Gastrocnemius medialis (tissue), 4 donors: ENCODE data around the gene CLMN. TPM values are rescaled to one million over a fixed set of nuclear protein-coding genes. Genes with fewer than 3 reads are reported as not detected.
A peak's percentile ranks its signal among the peaks of the same experiment; 100 is the strongest.

Experiments
- ATAC-seq, 2 donors: fragments of 150-250 bp; one replicate each; pipeline ENCODE4 v1.9.1; 2016
- DNase-seq, 2 donors: peaks; one replicate each; pipeline ENCODE4 v3.0.0-alpha.2; 2019
- H3K27ac ChIP-seq, 4 donors: fragments of 200-600 bp; sonication (generic); 1 replicate in 1 of 4; 2 replicates in 3 of 4; pipeline ENCODE4 v1.5.1; 2016 to 2018; ENCODE audit warnings: mild to moderate bottlenecking in 2 of 4, moderate library complexity in 1 of 4
- H3K27me3 ChIP-seq, 3 donors: fragments of 200-600 bp; sonication (generic) in 2 of 3; 1 replicate in 1 of 3; 2 replicates in 2 of 3; pipeline versions ENCODE4 v1.5.1 to v1.6.0; 2016 to 2019; ENCODE audit warnings: mild to moderate bottlenecking in 1 of 3, moderate library complexity in 1 of 3
- H3K36me3 ChIP-seq, 2 donors: fragments of 200-600 bp; sonication (generic) in 1 of 2; one replicate each; pipeline ENCODE4 v1.5.1; 2017 to 2018
- H3K4me1 ChIP-seq, 2 donors: fragments of 200-600 bp; sonication (generic) in 1 of 2; one replicate each; pipeline ENCODE4 v1.5.1; 2016 to 2017; ENCODE audit warnings: mild to moderate bottlenecking in 2 of 2
- H3K4me3 ChIP-seq, 4 donors: fragments of 200-600 bp; sonication (generic) in 3 of 4; 1 replicate in 1 of 4; 2 replicates in 3 of 4; pipeline ENCODE4 v1.5.1; 2016 to 2019; ENCODE audit warnings: mild to moderate bottlenecking in 2 of 4
- H3K9me3 ChIP-seq, 3 donors: fragments of 200-600 bp; sonication (generic) in 2 of 3; 1 replicate in 1 of 3; 2 replicates in 2 of 3; pipeline ENCODE4 v1.5.1; 2016 to 2019
- POLR2A ChIP-seq, 2 donors: fragments of 450-650 bp; IDR thresholded peaks; one replicate each; pipeline ENCODE4 v1.6.1; 2017; ENCODE audit warnings: antibody characterized with exemption in 2 of 2, mild to moderate bottlenecking in 2 of 2, moderate library complexity in 2 of 2
- in situ Hi-C, 4 donors: fragments of 200-750 bp; cut with MboI; loops; one replicate each; pipeline versions ENCODE4 v1.15.0 to v1.8.0; 2017; ENCODE audit warnings: low sequenced_read_pairs in 4 of 4
- intact Hi-C: fragments of 100-400 bp; cut with DNase I; formaldehyde crosslinking; loops from one replicate; pipeline ENCODE4 v1.15.1; 2023; ENCODE audit warnings: low total_unique reads
- total RNA-seq, 4 donors: library from RNA; depleted of rRNA; stranded (reverse); fragments of >200 nt; gene quantifications; one replicate each; pipeline versions ENCODE4 v1.1.0 to v1.2.3, GENCODE V29; 2016
- TF ChIP-seq, protein P1 (sequence below), 5 experiments: fragments of 450-650 bp in 3 of 5; fragments of 200-600 bp in 2 of 5; sonication (generic) in 2 of 5; IDR thresholded peaks in 4 of 5; conservative IDR thresholded peaks in 1 of 5; 1 replicate in 4 of 5; 2 replicates in 1 of 5; pipeline ENCODE4 v1.5.1; 2016 to 2019; ENCODE audit warnings: antibody characterized with exemption in 5 of 5, mild to moderate bottlenecking in 3 of 5, moderate library complexity in 3 of 5

Gene CLMN
- total RNA-seq, 4 donors from 2014 or later = 3.8 to 8.8 (median 5.8) TPM

DNA sequence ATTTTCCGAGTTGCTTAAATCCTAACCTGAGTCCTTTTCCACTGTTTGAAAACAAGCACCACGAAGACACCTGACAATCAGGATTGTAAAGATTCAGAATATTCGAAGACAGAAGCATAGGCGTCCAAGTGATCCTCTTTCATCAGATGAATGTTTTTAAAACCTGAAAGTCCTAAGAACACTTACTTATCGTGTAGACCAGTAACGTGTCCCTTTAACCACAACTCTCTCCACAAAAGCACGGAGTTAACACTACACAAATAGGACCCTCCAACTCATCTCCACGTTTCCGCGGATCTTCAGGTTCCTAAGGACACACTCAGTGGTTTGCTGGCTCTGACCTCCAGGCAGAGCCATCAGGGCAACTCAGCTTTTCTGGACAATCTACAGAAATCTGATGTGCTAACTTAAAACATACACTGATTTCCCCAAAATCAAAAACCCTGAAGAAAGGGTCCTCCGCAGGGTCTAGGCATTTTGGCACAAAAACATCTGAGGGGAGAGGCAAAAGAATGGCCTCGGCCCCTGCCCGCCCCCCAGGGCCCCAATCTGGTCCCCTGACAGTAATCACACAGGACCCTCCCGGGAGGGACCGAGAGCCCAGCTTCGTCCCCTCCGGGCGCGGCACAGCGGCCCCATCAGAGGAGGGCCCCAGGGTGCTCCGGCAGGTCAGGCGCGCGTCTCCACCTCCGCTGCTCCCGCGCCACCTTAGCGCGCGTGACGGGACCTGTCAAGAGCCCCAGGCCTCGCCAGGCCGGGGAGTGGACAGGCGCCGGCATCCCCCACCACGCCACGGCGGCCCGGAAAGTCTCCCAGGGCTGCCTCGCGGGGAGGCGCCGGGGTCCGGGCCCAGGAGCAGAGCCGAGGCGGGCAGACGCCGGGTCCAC is 163.3 kb downstream of the CLMN start:
- Histone ChIP-seq H3K36me3 (no peaks in the 10 kb centered on the region), H3K4me3 (peak overlapping the region; percentile 74 to 80 (median 77)), H3K4me1 (peaks cover 31 to 48% of the 10 kb centered on the region in 2 donors), H3K9me3 (no peaks in the 10 kb centered on the region), H3K27ac (peak overlapping the region; percentile 90 to 95 (median 92)), H3K27me3 (no peaks in the 10 kb centered on the region)
- intact Hi-C loops (loop anchor here (1.0 to 10.0 kb wide), 2 partner anchors 32 to 378 kb away; partner anchors contain the start of gene GLRX5), in situ Hi-C loops (loop anchor here in 1 of 4 donors (25.0 kb wide), 1 partner anchor 381 kb away; the partner anchor contains the start of gene GLRX5)
- ATAC-seq (peak; percentile 49 to 57), DNase-seq (peak; percentile 33 to 42)
- TF ChIP-seq POLR2A (IDR thresholded peaks at IDR 0.05) = no peak
- TF ChIP-seq, protein P1, sequence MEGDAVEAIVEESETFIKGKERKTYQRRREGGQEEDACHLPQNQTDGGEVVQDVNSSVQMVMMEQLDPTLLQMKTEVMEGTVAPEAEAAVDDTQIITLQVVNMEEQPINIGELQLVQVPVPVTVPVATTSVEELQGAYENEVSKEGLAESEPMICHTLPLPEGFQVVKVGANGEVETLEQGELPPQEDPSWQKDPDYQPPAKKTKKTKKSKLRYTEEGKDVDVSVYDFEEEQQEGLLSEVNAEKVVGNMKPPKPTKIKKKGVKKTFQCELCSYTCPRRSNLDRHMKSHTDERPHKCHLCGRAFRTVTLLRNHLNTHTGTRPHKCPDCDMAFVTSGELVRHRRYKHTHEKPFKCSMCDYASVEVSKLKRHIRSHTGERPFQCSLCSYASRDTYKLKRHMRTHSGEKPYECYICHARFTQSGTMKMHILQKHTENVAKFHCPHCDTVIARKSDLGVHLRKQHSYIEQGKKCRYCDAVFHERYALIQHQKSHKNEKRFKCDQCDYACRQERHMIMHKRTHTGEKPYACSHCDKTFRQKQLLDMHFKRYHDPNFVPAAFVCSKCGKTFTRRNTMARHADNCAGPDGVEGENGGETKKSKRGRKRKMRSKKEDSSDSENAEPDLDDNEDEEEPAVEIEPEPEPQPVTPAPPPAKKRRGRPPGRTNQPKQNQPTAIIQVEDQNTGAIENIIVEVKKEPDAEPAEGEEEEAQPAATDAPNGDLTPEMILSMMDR (IDR thresholded peaks at IDR 0.05 in 4 of 5, conservative IDR thresholded peaks at IDR 0.05 in 1 of 5) = no peak

DNA sequence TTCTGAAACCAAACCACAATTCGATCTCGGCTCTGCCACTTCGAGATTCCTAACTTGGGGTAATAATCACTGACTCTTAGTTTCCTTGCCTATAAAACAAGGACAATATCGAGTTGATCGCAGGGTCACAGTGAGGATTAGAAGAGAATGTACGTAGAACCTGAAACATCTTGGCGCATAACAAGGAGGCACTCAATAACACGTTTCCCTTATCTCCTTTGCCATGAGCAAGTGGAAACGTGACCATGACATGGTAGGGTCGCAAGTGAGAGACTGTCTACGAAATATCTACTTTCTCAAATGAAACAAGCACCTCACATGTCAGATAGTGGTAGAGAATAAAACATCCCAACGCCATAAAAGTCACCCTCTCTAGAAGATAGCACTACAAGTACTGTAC is 164.7 kb downstream of the CLMN start:
- H3K27ac ChIP-seq = peak overlapping the region in 1 of 4 donors; percentile 90
- in situ Hi-C loops (loop anchor here in 1 of 4 donors (25.0 kb wide), 1 partner anchor 382 kb away; the partner anchor contains the start of gene GLRX5), intact Hi-C loops (loop anchor here (10.0 kb wide), 1 partner anchor 380 kb away; the partner anchor contains the start of gene GLRX5)
- H3K4me3 ChIP-seq = peak overlapping the region in 2 of 4 donors; percentile 74 to 80
- TF ChIP-seq POLR2A (IDR thresholded peaks at IDR 0.05) = no peak
- TF ChIP-seq, protein P1 (IDR thresholded peaks at IDR 0.05 in 4 of 5, conservative IDR thresholded peaks at IDR 0.05 in 1 of 5) = no peak
- H3K4me1 ChIP-seq = peaks cover 31 to 60% of the 10 kb centered on the region in 2 donors
- no peak for DNase-seq
- H3K36me3 ChIP-seq = no peaks in the 10 kb centered on the region
- no peaks in the 10 kb centered on the region for H3K9me3 ChIP-seq
- H3K27me3 ChIP-seq = no peaks in the 10 kb centered on the region
- ATAC-seq = no peak

DNA sequence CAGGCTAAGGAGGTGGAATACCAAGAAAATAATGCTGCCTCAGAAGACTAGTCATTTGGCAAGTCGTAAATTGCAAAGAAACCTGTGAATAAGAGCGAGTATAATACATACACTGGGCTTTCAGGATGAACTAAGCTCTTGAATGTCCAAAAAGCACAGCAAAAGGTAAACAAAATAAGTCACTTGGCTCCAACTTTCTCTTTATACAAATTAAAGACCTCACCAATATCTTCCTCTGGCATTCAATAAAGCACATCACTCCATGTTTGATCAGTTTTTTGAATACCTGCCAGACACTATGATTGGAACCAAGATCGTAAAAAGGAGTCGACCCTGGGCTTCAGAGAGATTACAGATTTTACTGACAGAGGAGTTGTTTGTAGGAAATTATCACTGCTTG is 165.8 kb downstream of the CLMN start:
- DNase-seq (no peak), ATAC-seq (no peak)
- Histone ChIP-seq H3K36me3 (no peaks in the 10 kb centered on the region), H3K9me3 (no peaks in the 10 kb centered on the region), H3K4me3 (no peak overlapping the region), H3K4me1 (peaks cover 41 to 67% of the 10 kb centered on the region in 2 donors), H3K27me3 (no peaks in the 10 kb centered on the region), H3K27ac (no peak overlapping the region)
- intact Hi-C loops (loop anchor here (10.0 kb wide), 1 partner anchor 381 kb away; the partner anchor contains the start of gene GLRX5), in situ Hi-C loops (loop anchor here in 1 of 4 donors (25.0 kb wide), 1 partner anchor 383 kb away; the partner anchor contains the start of gene GLRX5)
- TF ChIP-seq, protein P1 (IDR thresholded peaks at IDR 0.05 in 4 of 5, conservative IDR thresholded peaks at IDR 0.05 in 1 of 5) = no peak
- no peak for TF ChIP-seq POLR2A (IDR thresholded peaks at IDR 0.05)

DNA sequence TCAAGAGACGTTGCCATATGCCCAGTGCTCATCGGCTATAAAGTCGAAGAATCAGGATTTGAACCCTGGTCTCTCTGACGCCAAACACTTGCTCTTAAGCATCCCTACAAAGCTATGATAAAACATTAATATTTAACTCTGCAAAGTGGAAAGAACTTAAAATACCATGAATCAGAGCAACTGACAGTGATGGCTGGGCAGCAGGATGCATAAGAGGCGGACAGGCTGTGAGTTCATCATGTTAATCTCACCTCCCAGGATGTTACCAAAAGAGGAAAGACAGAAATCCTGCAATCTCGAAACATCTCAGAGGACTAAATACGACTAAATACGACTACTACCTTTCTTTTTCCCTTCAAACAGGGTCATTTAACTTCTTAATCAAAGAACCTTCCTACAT is 168.1 kb downstream of the CLMN start:
- H3K27ac ChIP-seq = no peak overlapping the region
- no peak overlapping the region for H3K4me3 ChIP-seq
- in situ Hi-C loops = loop anchor here in 1 of 4 donors (25.0 kb wide), 1 partner anchor 386 kb away; the partner anchor contains the start of gene GLRX5
- no peak for TF ChIP-seq POLR2A (IDR thresholded peaks at IDR 0.05)
- TF ChIP-seq, protein P1 (IDR thresholded peaks at IDR 0.05 in 4 of 5, conservative IDR thresholded peaks at IDR 0.05 in 1 of 5) = no peak
- H3K4me1 ChIP-seq = peaks cover 51 to 68% of the 10 kb centered on the region in 2 donors
- no peaks in the 10 kb centered on the region for H3K9me3 ChIP-seq
- DNase-seq = no peak
- H3K27me3 ChIP-seq = no peaks in the 10 kb centered on the region
- intact Hi-C loops = loop anchor here (10.0 kb wide), 1 partner anchor 383 kb away; the partner anchor contains the start of gene GLRX5
- ATAC-seq = no peak
- no peaks in the 10 kb centered on the region for H3K36me3 ChIP-seq
